Epithelial cell of proximal tubule (primary cell): ENCODE measurements around the gene AAGAB. TPM values are rescaled to one million over a fixed set of nuclear protein-coding genes. Genes with fewer than 3 reads are reported as not detected.

ENCODE experiments used
- DNase-seq: peaks from one replicate; pipeline ENCODE4 v3.0.0-alpha.2; 2011; ENCODE audit warnings: low read depth
- H3K4me3 ChIP-seq: 2 replicates; pipeline ENCODE4 v1.5.1; 2011; ENCODE audit warnings: low read depth, mild to moderate bottlenecking, low read length
- total RNA-seq: library from RNA; depleted of rRNA; stranded (reverse); fragments of >200 nt; gene quantifications from 2 replicates; pipeline ENCODE4 v1.2.3, GENCODE V29; 2015
- TF ChIP-seq, protein P1 (sequence below): conservative IDR thresholded peaks from 2 replicates; pipeline ENCODE4 v1.5.1; 2012; ENCODE audit warnings: low read depth, mild to moderate bottlenecking, low read length

Gene AAGAB
- total RNA-seq, 1 donor from 2014 or later = 41.5 TPM

DNA sequence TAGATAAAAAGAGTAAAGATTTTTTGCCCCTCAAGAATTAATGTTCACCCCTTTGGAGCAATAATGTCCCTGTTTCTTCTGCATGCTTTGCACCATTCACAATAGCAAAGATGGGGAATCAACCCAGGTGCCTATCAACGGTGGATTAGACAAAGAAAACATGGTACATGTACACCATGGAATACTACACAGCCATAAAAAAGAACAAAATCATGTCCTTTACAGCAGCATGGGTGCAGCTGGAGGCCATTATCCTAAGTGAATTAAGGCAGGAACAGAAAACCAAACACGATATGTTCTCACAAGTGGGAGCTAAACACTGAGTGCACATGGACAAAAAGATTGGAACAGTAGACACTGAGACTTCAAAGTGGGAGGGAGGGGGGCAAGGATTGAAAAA, 35.2 kb downstream of the AAGAB start:
- TF ChIP-seq, protein P1, sequence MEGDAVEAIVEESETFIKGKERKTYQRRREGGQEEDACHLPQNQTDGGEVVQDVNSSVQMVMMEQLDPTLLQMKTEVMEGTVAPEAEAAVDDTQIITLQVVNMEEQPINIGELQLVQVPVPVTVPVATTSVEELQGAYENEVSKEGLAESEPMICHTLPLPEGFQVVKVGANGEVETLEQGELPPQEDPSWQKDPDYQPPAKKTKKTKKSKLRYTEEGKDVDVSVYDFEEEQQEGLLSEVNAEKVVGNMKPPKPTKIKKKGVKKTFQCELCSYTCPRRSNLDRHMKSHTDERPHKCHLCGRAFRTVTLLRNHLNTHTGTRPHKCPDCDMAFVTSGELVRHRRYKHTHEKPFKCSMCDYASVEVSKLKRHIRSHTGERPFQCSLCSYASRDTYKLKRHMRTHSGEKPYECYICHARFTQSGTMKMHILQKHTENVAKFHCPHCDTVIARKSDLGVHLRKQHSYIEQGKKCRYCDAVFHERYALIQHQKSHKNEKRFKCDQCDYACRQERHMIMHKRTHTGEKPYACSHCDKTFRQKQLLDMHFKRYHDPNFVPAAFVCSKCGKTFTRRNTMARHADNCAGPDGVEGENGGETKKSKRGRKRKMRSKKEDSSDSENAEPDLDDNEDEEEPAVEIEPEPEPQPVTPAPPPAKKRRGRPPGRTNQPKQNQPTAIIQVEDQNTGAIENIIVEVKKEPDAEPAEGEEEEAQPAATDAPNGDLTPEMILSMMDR = no peak
- no peak overlapping the region for H3K4me3 ChIP-seq
- DNase-seq = no peak

DNA sequence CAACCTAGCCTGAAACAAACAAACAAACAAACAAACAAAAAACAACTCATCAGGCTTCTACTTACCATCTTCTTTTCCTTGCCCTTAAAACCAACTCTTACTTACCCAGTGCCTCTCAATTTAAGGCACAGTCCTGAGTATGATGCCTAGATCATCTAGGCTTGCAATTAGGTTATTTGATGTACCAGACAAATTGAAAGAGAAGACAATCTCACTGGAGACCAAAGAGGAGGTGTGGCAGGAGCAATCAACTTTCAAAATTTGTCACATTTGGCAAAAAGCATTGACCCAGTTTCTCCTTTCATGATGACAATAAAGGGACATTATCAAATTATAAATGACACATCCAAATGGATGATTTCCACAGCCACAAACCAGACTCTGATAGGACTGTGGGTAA, 36.0 kb downstream of the AAGAB start:
- H3K4me3 ChIP-seq = no peak overlapping the region
- no peak for DNase-seq
- TF ChIP-seq, protein P1 = no peak

DNA sequence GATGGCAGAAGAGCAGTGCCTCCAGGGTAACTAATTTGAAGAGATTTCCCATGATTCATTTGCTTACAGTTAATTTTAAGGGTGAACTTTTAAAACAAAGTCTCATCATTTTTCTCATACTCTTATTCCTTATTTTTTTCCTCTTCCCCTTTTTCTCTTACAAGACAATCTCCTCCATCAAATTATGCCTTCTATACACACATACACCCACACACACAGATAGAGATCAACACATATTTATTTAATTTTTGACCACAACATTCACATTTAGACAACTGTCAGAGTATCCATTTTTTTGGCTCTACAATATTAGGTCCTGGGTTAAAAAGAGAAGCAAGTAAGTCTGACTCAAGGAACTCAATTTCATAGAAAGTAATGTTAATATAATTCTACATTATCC, 37.6 kb downstream of the AAGAB start:
- H3K4me3 ChIP-seq = no peak overlapping the region
- TF ChIP-seq, protein P1 = no peak
- DNase-seq = no peak

DNA sequence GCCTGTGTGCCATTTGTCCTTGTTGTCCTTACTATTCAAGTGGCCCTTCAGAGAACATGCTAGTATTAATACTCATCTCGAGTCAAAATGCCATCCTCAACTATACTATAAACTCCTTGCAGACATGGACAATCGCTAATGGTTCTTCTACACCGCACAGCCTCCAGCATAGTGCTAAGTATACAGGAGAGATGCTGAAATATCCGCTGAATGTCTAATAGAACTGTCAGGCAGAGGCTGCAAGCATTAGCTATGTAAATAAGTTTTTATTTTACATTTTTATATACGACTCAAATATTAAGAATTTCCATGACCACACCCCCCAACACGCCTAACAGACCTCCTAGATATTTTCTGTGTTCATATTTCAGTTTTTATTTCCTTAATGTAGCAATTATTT, 39.4 kb downstream of the AAGAB start:
- H3K4me3 ChIP-seq = no peak overlapping the region
- TF ChIP-seq, protein P1 = no peak
- no peak for DNase-seq

DNA sequence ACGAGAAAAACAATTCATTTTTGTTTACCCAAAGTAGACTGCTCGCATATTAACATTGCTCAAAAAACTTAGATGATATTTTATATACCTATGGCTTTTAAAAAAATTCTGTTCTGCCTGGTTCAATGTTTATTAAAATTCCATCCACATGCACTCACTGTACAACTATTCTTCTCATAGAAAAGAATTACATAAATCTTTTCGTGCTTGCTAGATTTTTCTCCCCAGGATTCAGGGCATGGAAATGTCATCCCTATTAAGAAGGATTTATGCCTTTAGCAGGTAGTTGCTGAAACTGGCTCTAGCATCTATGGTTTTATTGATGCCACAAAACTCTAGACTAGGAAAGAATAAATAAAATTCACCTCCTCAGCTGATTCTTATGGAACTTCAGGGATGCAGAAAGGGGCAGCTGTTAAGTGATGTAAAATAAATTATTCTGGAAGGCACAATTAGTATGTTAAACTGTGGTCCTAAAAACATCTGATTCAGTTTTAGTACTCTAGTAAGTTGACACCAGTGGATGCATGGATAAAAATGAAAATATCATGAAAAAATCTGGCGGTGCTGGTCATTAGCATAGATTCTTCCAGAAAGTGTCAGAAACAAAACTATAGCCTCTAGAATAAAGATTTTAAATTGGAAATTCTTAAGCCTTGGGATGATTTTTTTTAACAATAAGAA, 41.6 kb downstream of the AAGAB start:
- no peak for DNase-seq
- no peak overlapping the region for H3K4me3 ChIP-seq
- TF ChIP-seq, protein P1 = no peak

DNA sequence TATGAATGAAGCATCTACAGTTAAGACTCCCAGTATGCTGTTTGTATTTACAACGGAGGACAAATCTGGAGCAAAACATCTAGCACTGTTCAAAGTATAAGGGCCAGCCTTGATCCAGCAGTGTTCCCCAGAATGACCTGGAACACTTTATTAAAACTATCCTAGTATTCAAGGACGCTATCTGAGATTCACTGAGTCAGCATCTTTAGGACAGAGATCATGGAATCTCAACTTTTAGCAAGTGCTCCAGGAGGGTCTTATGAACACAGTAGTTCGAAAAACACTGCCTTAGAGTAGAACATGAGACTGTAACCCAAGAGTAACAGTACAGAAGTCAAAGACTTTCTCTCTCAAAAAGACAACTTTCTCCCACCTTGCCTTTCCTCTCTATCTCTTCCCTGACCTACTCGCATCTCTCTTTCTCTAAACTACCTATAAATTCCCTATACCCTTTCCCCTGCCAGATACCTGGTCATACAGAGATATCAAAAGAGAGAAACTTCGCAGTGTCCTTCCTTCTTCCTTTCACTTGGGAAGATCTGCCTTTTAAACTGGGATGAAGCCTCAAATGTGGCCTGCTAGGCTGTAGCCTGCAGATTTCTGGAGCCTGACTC, 43.8 kb downstream of the AAGAB start:
- TF ChIP-seq, protein P1 = no peak
- H3K4me3 ChIP-seq = no peak overlapping the region
- no peak for DNase-seq

DNA sequence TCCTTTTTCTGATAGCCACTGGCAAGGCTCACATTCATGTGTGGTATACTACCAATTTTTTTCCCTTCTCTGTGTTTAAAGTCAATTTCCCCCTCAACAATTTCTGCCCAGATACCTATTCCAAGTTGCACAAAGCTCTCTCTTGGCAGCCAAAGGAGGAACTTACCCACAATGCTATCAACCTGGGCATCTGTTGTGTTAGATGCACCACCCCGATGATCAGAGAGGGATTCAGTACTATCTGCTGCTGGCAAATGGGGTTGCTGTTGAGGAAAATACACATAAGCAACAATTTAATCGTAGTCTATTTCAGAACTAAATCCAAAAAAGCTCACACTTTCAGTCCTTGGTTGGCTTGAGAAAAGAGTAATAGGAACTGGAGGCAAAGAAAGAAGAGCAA, 46.1 kb downstream of the AAGAB start:
- no peak for DNase-seq
- TF ChIP-seq, protein P1 = no peak
- no peak overlapping the region for H3K4me3 ChIP-seq
